Smooth muscle cell (in vitro differentiated cells): ENCODE measurements around the gene N4BP2. TPM values are rescaled to one million over a fixed set of nuclear protein-coding genes. Genes with fewer than 3 reads are reported as not detected.
A peak's percentile ranks its signal among the peaks of the same experiment; 100 is the strongest.

Experiments
- DNase-seq: peaks from one replicate; lab custom pipeline; 2025; ENCODE audit not compliant: unreplicated experiment; lab: John Stamatoyannopoulos, UW
- H2AFZ ChIP-seq: fragments of 200-600 bp; sonication (generic); 2 replicates; pipeline ENCODE4 v1.6.0; 2016; ENCODE audit warnings: antibody characterized with exemption, low read depth, mild to moderate bottlenecking
- H3F3A ChIP-seq: fragments of 200-600 bp; sonication (generic); 2 replicates; pipeline ENCODE4 v1.6.0; 2017; ENCODE audit warnings: antibody characterized with exemption, low read depth
- H3K27ac ChIP-seq: fragments of 200-600 bp; sonication (generic); 2 replicates; pipeline ENCODE4 v1.5.1; 2016; ENCODE audit warnings: low read depth, mild to moderate bottlenecking
- H3K27me3 ChIP-seq: fragments of 200-600 bp; sonication (generic); 2 replicates; pipeline ENCODE4 v1.6.1; 2016; ENCODE audit warnings: low read depth, mild to moderate bottlenecking
- H3K36me3 ChIP-seq: fragments of 200-600 bp; sonication (generic); 2 replicates; pipeline ENCODE4 v1.5.1; 2016; ENCODE audit warnings: low read depth
- H3K4me1 ChIP-seq: fragments of 200-600 bp; sonication (generic); 2 replicates; pipeline ENCODE4 v1.5.1; 2016; ENCODE audit warnings: low read depth
- H3K4me2 ChIP-seq: fragments of 200-600 bp; sonication (generic); 2 replicates; pipeline ENCODE4 v1.6.0; 2016; ENCODE audit warnings: mild to moderate bottlenecking
- H3K4me3 ChIP-seq: fragments of 200-600 bp; sonication (generic); 2 replicates; pipeline ENCODE4 v1.5.1; 2016; ENCODE audit warnings: mild to moderate bottlenecking
- H3K79me2 ChIP-seq: fragments of 200-600 bp; sonication (generic); 2 replicates; pipeline ENCODE4 v1.6.0; 2016; ENCODE audit warnings: low read depth, mild to moderate bottlenecking
- H3K9ac ChIP-seq: fragments of 200-600 bp; sonication (generic); 2 replicates; pipeline ENCODE4 v1.6.0; 2016; ENCODE audit warnings: low read depth
- H3K9me3 ChIP-seq: fragments of 200-600 bp; sonication (generic); replicated peaks from 2 replicates; pipeline ENCODE4 v1.5.1; 2016; ENCODE audit warnings: low read depth
- H4K20me1 ChIP-seq: fragments of 200-600 bp; sonication (generic); 2 replicates; pipeline ENCODE4 v1.6.0; 2016; ENCODE audit warnings: low read depth
- CTCF ChIP-seq: fragments of 200-600 bp; sonication (generic); IDR thresholded peaks from 2 replicates; pipeline ENCODE4 v1.5.1; 2017; ENCODE audit warnings: borderline replicate concordance, mild to moderate bottlenecking, antibody characterized with exemption; ENCODE audit not compliant: insufficient read depth, poor library complexity, severe bottlenecking
- WGBS: methylation state at CpG from one replicate; pipeline ENCODE4 v1.1.7; 2016; ENCODE audit warnings: low lambda C conversion rate; 5-methylcytosine and 5-hydroxymethylcytosine counted together
- polyA plus RNA-seq: library from polyadenylated mRNA; unstranded; fragments of >200 nt; fragmentation: Nextera tagmentation; extraction: Ambion mirVana; gene quantifications from 2 replicates; pipeline ENCODE4 v1.2.1, GENCODE V29; 2016
- total RNA-seq: library from RNA; depleted of rRNA; stranded (reverse); fragments of >200 nt; gene quantifications from 2 replicates; pipeline ENCODE4 v1.2.3, GENCODE V29; 2014

Gene N4BP2
- total and polyA plus RNA-seq, 2 experiments from 2014 or later = 9.0 to 40.0 TPM

DNA sequence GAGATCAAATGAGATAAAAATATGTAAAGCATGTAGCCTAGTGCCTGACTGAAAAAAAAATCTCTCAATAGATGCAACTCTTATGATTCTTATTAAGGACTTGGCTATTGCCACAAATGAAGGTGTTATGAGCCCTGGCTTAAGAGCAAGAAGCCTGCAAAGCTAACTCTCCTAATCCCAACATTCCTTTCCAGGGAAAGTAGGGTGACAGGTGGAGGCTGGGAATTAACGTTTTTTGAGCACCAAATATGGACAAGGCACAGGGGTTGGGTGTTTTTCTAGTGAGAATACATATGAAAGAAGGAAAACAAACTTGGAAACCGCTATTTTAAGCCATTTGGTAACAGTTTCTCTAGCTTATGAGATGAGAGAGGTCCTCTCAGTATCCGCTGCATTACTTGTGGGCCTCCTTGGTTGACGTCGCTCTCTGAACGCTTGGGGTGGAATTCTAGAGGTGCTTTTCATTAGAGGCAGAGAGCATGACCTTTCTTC is 142.6 kb downstream of the N4BP2 start:
- 87% methylated on average over 6 of the region's 6 CpGs for WGBS
- Histone ChIP-seq H3F3A (no peaks in the 10 kb centered on the region), H3K9me3 (no peaks in the 10 kb centered on the region), H3K36me3 (no peaks in the 10 kb centered on the region), H3K4me1 (peaks cover 21% of the 10 kb centered on the region), H3K27me3 (no peaks in the 10 kb centered on the region), H3K27ac (no peak overlapping the region), H3K4me2 (no peak overlapping the region), H3K9ac (no peak overlapping the region), H4K20me1 (no peaks in the 10 kb centered on the region), H2AFZ (no peak overlapping the region), H3K79me2 (no peaks in the 10 kb centered on the region), H3K4me3 (no peak overlapping the region)
- no peak for TF ChIP-seq CTCF
- DNase-seq = no peak

- peak overlapping the region; percentile 7 for H2AFZ ChIP-seq
- DNase-seq = no peak
- no peak overlapping the region for H3K27ac ChIP-seq
- no peaks in the 10 kb centered on the region for H4K20me1 ChIP-seq
- H3K4me3 ChIP-seq = no peak overlapping the region
- peak overlapping the region; percentile 22 for H3K4me2 ChIP-seq
- H3K9me3 ChIP-seq = no peaks in the 10 kb centered on the region
- no peaks in the 10 kb centered on the region for H3K79me2 ChIP-seq
- no peaks in the 10 kb centered on the region for H3K36me3 ChIP-seq
- no peaks in the 10 kb centered on the region for H3F3A ChIP-seq
- peaks cover 21% of the 10 kb centered on the region for H3K4me1 ChIP-seq
- no peak for TF ChIP-seq CTCF
- no peak overlapping the region for H3K9ac ChIP-seq
- no peaks in the 10 kb centered on the region for H3K27me3 ChIP-seq
- WGBS = 82% methylated on average over 15 of the region's 15 CpGs
Measured at GRCh38 chr4:40199999-40200874, 143.6 kb downstream of the N4BP2 start.

- WGBS = 59% methylated on average over 13 of the region's 13 CpGs
- H3K4me2 ChIP-seq = peak overlapping the region; percentile 22
- H3K9me3 ChIP-seq = no peaks in the 10 kb centered on the region
- DNase-seq = no peak
- H2AFZ ChIP-seq = peak overlapping the region; percentile 7
- no peaks in the 10 kb centered on the region for H3K79me2 ChIP-seq
- H3F3A ChIP-seq = no peaks in the 10 kb centered on the region
- no peak overlapping the region for H3K9ac ChIP-seq
- H3K36me3 ChIP-seq = no peaks in the 10 kb centered on the region
- peaks cover 21% of the 10 kb centered on the region for H3K4me1 ChIP-seq
- no peak for TF ChIP-seq CTCF
- H4K20me1 ChIP-seq = no peaks in the 10 kb centered on the region
- H3K4me3 ChIP-seq = no peak overlapping the region
- H3K27me3 ChIP-seq = no peaks in the 10 kb centered on the region
- H3K27ac ChIP-seq = no peak overlapping the region
Measured at GRCh38 chr4:40200875-40201801, 144.5 kb downstream of the N4BP2 start.
